ENCODE data around the gene HAL. TPM values are rescaled to one million over a fixed set of nuclear protein-coding genes. Genes with fewer than 3 reads are reported as not detected.

The HAL gene
- polyA plus RNA-seq, 1 donor (not counting 4 experiments of a cell fraction or from before 2014, with no cell fraction given): 0.51 TPM

GRCh38 chr12:95966287-95966870, 29.8 kb downstream of the HAL start:
- FAIRE-seq (no peak), DNase-seq (ENCODE audit: low read depth, low spot score) (no peak)
- Histone ChIP-seq H4K20me1 (ENCODE audit: control insufficient read depth, extremely low read depth, insufficient read depth, low read length) (no peaks in the 10 kb centered on the region), H2AFZ (ENCODE audit: control insufficient read depth, low read length) (no peak overlapping the region), H3K36me3 (ENCODE audit: control insufficient read depth in 2 of 2, extremely low read depth in 1 of 2, insufficient read depth in 2 of 2, low read length in 2 of 2) (no peaks in the 10 kb centered on the region), H3K27me3 (ENCODE audit: control insufficient read depth, extremely low read depth, insufficient read depth, low read length) (no peaks in the 10 kb centered on the region), H3K27ac (ENCODE audit: control insufficient read depth, insufficient read depth, low read length) (no peak overlapping the region), H3K9me1 (ENCODE audit: control insufficient read depth, extremely low read depth, insufficient read depth, low read length) (no peaks in the 10 kb centered on the region), H3K4me3 (ENCODE audit: control insufficient read depth in 2 of 3, extremely low read depth in 1 of 3, insufficient read depth in 2 of 3, low read depth in 1 of 3, low read length in 3 of 3) (no peak overlapping the region), H3K4me2 (ENCODE audit: control insufficient read depth, extremely low read depth, insufficient read depth, low read depth, low read length) (no peak overlapping the region), H3K79me2 (ENCODE audit: control insufficient read depth, insufficient read depth, low read length) (no peaks in the 10 kb centered on the region), H3K9me3 (ENCODE audit: control insufficient read depth, low read depth, low read length) (no peaks in the 10 kb centered on the region), H3K4me1 (ENCODE audit: control insufficient read depth, extremely low read depth, insufficient read depth, low read length) (peaks cover 4% of the 10 kb centered on the region), H3K9ac (ENCODE audit: control insufficient read depth, extremely low read depth, insufficient read depth, low read length) (no peak overlapping the region)
- dilution Hi-C loops (cut with MboI; ENCODE audit: extremely low pct_ligation_motif_present, low sequenced_read_pairs): no loop called here
- TF ChIP-seq CTCF (optimal IDR thresholded peaks at IDR 0.05 in 1 of 3, IDR thresholded peaks at IDR 0.05 in 1 of 3, conservative IDR thresholded peaks at IDR 0.05 in 1 of 3; ENCODE audit: extremely low read depth in 1 of 3, insufficient read depth in 2 of 3, low read length in 3 of 3) (no peak), EZH2 (IDR thresholded peaks at IDR 0.05; ENCODE audit: low read length) (no peak)

GRCh38 chr12:95963096-95963495, 33.0 kb downstream of the HAL start:
- Histone ChIP-seq H3K9ac (ENCODE audit: control insufficient read depth, extremely low read depth, insufficient read depth, low read length) (no peak overlapping the region), H3K9me1 (ENCODE audit: control insufficient read depth, extremely low read depth, insufficient read depth, low read length) (no peaks in the 10 kb centered on the region), H3K36me3 (ENCODE audit: control insufficient read depth in 2 of 2, extremely low read depth in 1 of 2, insufficient read depth in 2 of 2, low read length in 2 of 2) (no peaks in the 10 kb centered on the region), H3K4me2 (ENCODE audit: control insufficient read depth, extremely low read depth, insufficient read depth, low read depth, low read length) (no peak overlapping the region), H3K27ac (ENCODE audit: control insufficient read depth, insufficient read depth, low read length) (no peak overlapping the region), H4K20me1 (ENCODE audit: control insufficient read depth, extremely low read depth, insufficient read depth, low read length) (no peaks in the 10 kb centered on the region), H3K4me1 (ENCODE audit: control insufficient read depth, extremely low read depth, insufficient read depth, low read length) (no peaks in the 10 kb centered on the region), H3K79me2 (ENCODE audit: control insufficient read depth, insufficient read depth, low read length) (no peaks in the 10 kb centered on the region), H3K4me3 (ENCODE audit: control insufficient read depth in 2 of 3, extremely low read depth in 1 of 3, insufficient read depth in 2 of 3, low read depth in 1 of 3, low read length in 3 of 3) (no peak overlapping the region), H2AFZ (ENCODE audit: control insufficient read depth, low read length) (no peak overlapping the region), H3K27me3 (ENCODE audit: control insufficient read depth, extremely low read depth, insufficient read depth, low read length) (no peaks in the 10 kb centered on the region), H3K9me3 (ENCODE audit: control insufficient read depth, low read depth, low read length) (no peaks in the 10 kb centered on the region)
- dilution Hi-C loops (cut with MboI; ENCODE audit: extremely low pct_ligation_motif_present, low sequenced_read_pairs): no loop called here
- TF ChIP-seq EZH2 (IDR thresholded peaks at IDR 0.05; ENCODE audit: low read length): no peak
- TF ChIP-seq CTCF (optimal IDR thresholded peaks at IDR 0.05 in 1 of 3, IDR thresholded peaks at IDR 0.05 in 1 of 3, conservative IDR thresholded peaks at IDR 0.05 in 1 of 3; ENCODE audit: extremely low read depth in 1 of 3, insufficient read depth in 2 of 3, low read length in 3 of 3): peak in 1 of 3 experiments; percentile 21
- DNase-seq (ENCODE audit: low read depth, low spot score) (no peak), FAIRE-seq (no peak)
